HepG2 (cell line): Measurements from ENCODE around the gene WARS2. TPM values are rescaled to one million over a fixed set of nuclear protein-coding genes. Genes with fewer than 3 reads are reported as not detected.

Experiments
- ATAC-seq: fragments of 200-7000 bp; cut with Tn5 transposase; 3 replicates; pipeline ENCODE4 v1.9.1; 2020; ENCODE audit warnings: mild to moderate bottlenecking, moderate library complexity
- BruUV-seq: library from RNA; stranded (reverse); fragments of 400-500 nt; replicated peaks from 2 replicates; lab custom pipeline; 2021; lab: Mats Ljungman, UMichigan
- CTCF ChIA-PET: fragments of 300-600 bp; formaldehyde crosslinking; extraction: SDS; loops from one replicate; lab custom pipeline; 2021; ENCODE audit warnings: low total read pairs, inconsistent platforms, low intra/inter-chr PET ratio; lab: Yijun Ruan, JAX
- POLR2A ChIA-PET: fragments of 350-600 bp; sonication (Branson Sonifier 250); formaldehyde crosslinking; loops from one replicate; lab custom pipeline; 2020; ENCODE audit warnings: antibody characterized with exemption, inconsistent platforms; lab: Yijun Ruan, JAX
- DNase-seq: peaks from one replicate; pipeline ENCODE4 v3.0.0-alpha.2; 2015; ENCODE audit warnings: low spot score
- FAIRE-seq: peaks from 3 replicates; lab custom pipeline; 2011; peaks lifted over from hg19 to GRCh38; lab: Jason Lieb, UNC
- H2AFZ ChIP-seq: one replicate; pipeline ENCODE4 v1.6.1; 2011; ENCODE audit warnings: low read length, inconsistent platforms
- H3K27ac ChIP-seq: fragments of 300-600 bp; 3 replicates; pipeline ENCODE4 v1.8.0; 2011; ENCODE audit warnings: mixed run types, mild to moderate bottlenecking, mixed read lengths, low read length, inconsistent platforms; ENCODE audit not compliant: insufficient read depth; ENCODE audit errors: extremely low read length
- H3K27me3 ChIP-seq, 2 experiments: fragments of 200-600 bp in 1 of 2; 2 replicates in 1 of 2; 3 replicates in 1 of 2; pipeline versions ENCODE4 v1.6.0 to v1.8.0; 2011; ENCODE audit warnings: low read length in 2 of 2, mild to moderate bottlenecking in 2 of 2, moderate library complexity in 2 of 2, inconsistent platforms in 1 of 2; ENCODE audit not compliant: insufficient read depth in 2 of 2, control insufficient read depth in 1 of 2
- H3K36me3 ChIP-seq, 2 experiments: fragments of 200-600 bp in 1 of 2; replicated peaks in 1 of 2; 2 replicates in 1 of 2; 3 replicates in 1 of 2; pipeline versions ENCODE4 v1.5.1 to v1.8.0; 2011; ENCODE audit warnings: low read length in 2 of 2, inconsistent platforms in 1 of 2; ENCODE audit not compliant: insufficient read depth in 2 of 2, control insufficient read depth in 1 of 2
- H3K4me1 ChIP-seq: 2 replicates; pipeline ENCODE4 v1.5.1; 2012; ENCODE audit warnings: low read length, inconsistent platforms; ENCODE audit not compliant: insufficient read depth
- H3K4me2 ChIP-seq: 2 replicates; pipeline ENCODE4 v1.6.0; 2011; ENCODE audit warnings: low read depth, low read length, inconsistent platforms
- H3K4me3 ChIP-seq, 3 experiments: fragments of 200-600 bp in 1 of 3; sonication (generic), shearing (Covaris generic) in 1 of 3; replicated peaks in 1 of 3; 2 replicates each; pipeline ENCODE4 v1.5.1; 2011 to 2016; ENCODE audit warnings: low read length in 3 of 3, inconsistent platforms in 2 of 3, low read depth in 2 of 3, mild to moderate bottlenecking in 2 of 3, control low read depth in 1 of 3, mixed read lengths in 1 of 3; ENCODE audit not compliant: insufficient read depth in 1 of 3
- H3K79me2 ChIP-seq: one replicate; pipeline ENCODE4 v1.6.1; 2011; ENCODE audit warnings: low read length, inconsistent platforms; ENCODE audit not compliant: insufficient read depth
- H3K9ac ChIP-seq: 2 replicates; pipeline ENCODE4 v1.6.0; 2011; ENCODE audit warnings: mild to moderate bottlenecking, low read depth, low read length, inconsistent platforms; ENCODE audit not compliant: insufficient read depth
- H3K9me3 ChIP-seq: 2 replicates; pipeline ENCODE4 v1.5.1; 2012; ENCODE audit warnings: mild to moderate bottlenecking, low read length
- H4K20me1 ChIP-seq: 2 replicates; pipeline ENCODE4 v1.6.0; 2011; ENCODE audit warnings: inconsistent platforms, mild to moderate bottlenecking, low read length, moderate library complexity; ENCODE audit not compliant: insufficient read depth
- DZIP1 ChIP-seq: sonication (generic); formaldehyde crosslinking; IDR thresholded peaks from 2 replicates; pipeline ENCODE4 v1.5.0; 2020; ENCODE audit warnings: mild to moderate bottlenecking, missing genetic modification reagents
- GTF2F1 ChIP-seq: fragments of 150-350 bp; IDR thresholded peaks from 2 replicates; pipeline ENCODE4 v1.6.1; 2014; ENCODE audit warnings: low read length
- LCORL ChIP-seq, 2 experiments: fragments of 450-650 bp in 1 of 2; sonication (generic) in 1 of 2; formaldehyde crosslinking in 1 of 2; IDR thresholded peaks; 2 replicates each; pipeline versions ENCODE4 v1.5.0 to v1.6.1; 2017 to 2020; ENCODE audit warnings: antibody characterized with exemption in 1 of 2, missing genetic modification reagents in 1 of 2
- NR3C1 ChIP-seq: sonication (generic); formaldehyde crosslinking; IDR thresholded peaks from 2 replicates; pipeline ENCODE4 v1.4.0; 2020; ENCODE audit warnings: missing genetic modification reagents
- SMAD1 ChIP-seq: sonication (generic); formaldehyde crosslinking; IDR thresholded peaks from 2 replicates; pipeline ENCODE4 v1.4.0; 2020; ENCODE audit warnings: missing genetic modification reagents, low read depth, mild to moderate bottlenecking, borderline replicate concordance
- ZFP90 ChIP-seq: sonication (generic); formaldehyde crosslinking; IDR thresholded peaks from 2 replicates; pipeline ENCODE4 v1.8.0; 2022; ENCODE audit warnings: missing genetic modification reagents, mild to moderate bottlenecking, inconsistent platforms, borderline replicate concordance
- ZNF546 ChIP-seq: sonication (generic); formaldehyde crosslinking; conservative IDR thresholded peaks from 2 replicates; pipeline ENCODE4 v1.8.1; 2023; ENCODE audit warnings: mild to moderate bottlenecking, missing genetic modification reagents
- ZNF772 ChIP-seq: sonication (generic); formaldehyde crosslinking; IDR thresholded peaks from 2 replicates; pipeline ENCODE4 v1.5.0; 2020; ENCODE audit warnings: mild to moderate bottlenecking, missing genetic modification reagents
- WGBS: methylation state at CpG from one replicate; pipeline ENCODE4 v1.1.6; 2017; ENCODE audit warnings: low lambda C conversion rate; 5-methylcytosine and 5-hydroxymethylcytosine counted together
- in situ Hi-C: cut with HindIII; loops from 2 replicates; pipeline ENCODE4 v1.10.0; 2017; ENCODE audit warnings: low pct_unique_long_range_greater_than_20kb; ENCODE audit not compliant: extremely low pct_ligation_motif_present
- intact Hi-C: fragments of 100-400 bp; cut with micrococcal nuclease; formaldehyde crosslinking; loops from one replicate; pipeline ENCODE4 v1.10.0; 2022; ENCODE audit not compliant: unreplicated experiment
- polyA plus RNA-seq, 8 experiments: library from polyadenylated mRNA; depleted of rRNA in 3 of 8; stranded (reverse) in 7 of 8; unstranded in 1 of 8; fragments of >200 nt; fragmentation: Illumina TruSeq in 4 of 8; extraction: Trizol in 4 of 8; gene quantifications; 2 replicates each; pipeline versions ENCODE4 v1.2.1 to v1.2.3, GENCODE V29; 2011 to 2016; ENCODE audit warnings: low read depth in 4 of 8, missing spikeins in 1 of 8, mixed read lengths in 1 of 8; ENCODE audit not compliant: insufficient read depth in 1 of 8
- total RNA-seq, 5 experiments: library from RNA; depleted of rRNA; stranded (reverse); fragments of >200 nt; fragmentation: Illumina TruSeq; extraction: Trizol; gene quantifications; 2 replicates each; pipeline ENCODE4 v1.2.3, GENCODE V29; 2016; ENCODE audit warnings: low read depth in 1 of 5

WARS2 gene
- total and polyA plus RNA-seq, 2 of the 13 experiments (the other 11 are each of a cell fraction or from before 2014, with no cell fraction given) = 12.4 to 18.8 TPM

GRCh38 chr1:119097380-119097779 is 43.1 kb downstream of the WARS2 start:
- POLR2A ChIA-PET = no interaction called here
- Histone ChIP-seq H3K4me3 (no peak overlapping the region), H2AFZ (no peak overlapping the region), H3K9me3 (no peaks in the 10 kb centered on the region), H3K4me1 (no peaks in the 10 kb centered on the region), H3K27me3 (no peaks in the 10 kb centered on the region), H3K79me2 (no peaks in the 10 kb centered on the region), H3K9ac (no peak overlapping the region), H3K27ac (no peak overlapping the region), H3K4me2 (no peak overlapping the region), H4K20me1 (no peaks in the 10 kb centered on the region), H3K36me3 (no peaks in the 10 kb centered on the region)
- in situ Hi-C loops (no loop called here), intact Hi-C loops (no loop called here)
- no peak for FAIRE-seq
- BruUV-seq = no TSS peak
- TF ChIP-seq GTF2F1 = no peak
- TF ChIP-seq ZNF546 = no peak
- no peak for TF ChIP-seq DZIP1 (CRISPR knock-in tag)
- TF ChIP-seq SMAD1 (CRISPR knock-in tag) = no peak
- no peak for TF ChIP-seq NR3C1 (CRISPR knock-in tag)
- no peak for TF ChIP-seq LCORL (IDR thresholded peaks at IDR 0.05)
- no peak for TF ChIP-seq LCORL (CRISPR knock-in tag; IDR thresholded peaks at IDR 0.05)
- no peak for TF ChIP-seq ZNF772 (CRISPR knock-in tag)
- TF ChIP-seq ZFP90 (CRISPR knock-in tag) = no peak
- CTCF ChIA-PET = no interaction called here
- ATAC-seq = no peak
- WGBS = 94% methylated on average over 3 of the region's 3 CpGs
- no peak for DNase-seq
